Testis (tissue), 2 donors: ENCODE data around the gene ARSG.
"Not testable (repeated sequence)": the region's sequence is repeated elsewhere in the genome, so short reads cannot be mapped to it uniquely, and the experiment has no call there.

ENCODE experiments used
- CTCF ChIP-seq, 3 experiments: fragments of 450-650 bp in 2 of 3; fragments of 200-600 bp in 1 of 3; sonication (generic) in 1 of 3; IDR thresholded peaks; one replicate each; pipeline ENCODE4 v1.5.1; 2016 to 2019; ENCODE audit warnings: antibody characterized with exemption in 3 of 3, mild to moderate bottlenecking in 2 of 3, moderate library complexity in 1 of 3
- POLR2A ChIP-seq: fragments of 450-650 bp; IDR thresholded peaks from one replicate; pipeline ENCODE4 v1.6.1; 2017; ENCODE audit warnings: antibody characterized with exemption, mild to moderate bottlenecking, moderate library complexity

GRCh38 chr17:68265833-68266232, 25.5 kb upstream of the ARSG start:
- TF ChIP-seq CTCF (IDR thresholded peaks at IDR 0.05); POLR2A: not testable (repeated sequence)
